ENCODE data around the gene LIPK.

DNA sequence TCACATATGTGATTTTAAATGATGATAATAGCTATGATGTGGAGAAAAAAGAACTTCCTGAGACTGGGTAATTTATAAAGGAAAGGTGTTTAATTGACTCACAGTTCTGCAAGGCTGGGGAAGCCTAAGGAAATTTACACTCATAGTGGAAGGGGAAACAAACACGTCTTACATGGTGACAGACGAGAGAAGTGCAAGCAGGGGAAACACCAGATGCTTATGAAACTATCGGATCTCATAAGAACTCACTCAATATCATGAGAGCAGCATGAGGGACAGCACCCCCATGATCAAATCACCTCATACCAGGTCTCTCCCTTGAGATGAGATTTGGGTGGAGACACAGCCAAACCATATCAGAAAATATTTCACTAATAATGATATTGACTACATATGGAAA lies 49.7 kb downstream of the LIPK start:
- TF ChIP-seq EZH2 (IDR thresholded peaks at IDR 0.05; ENCODE audit: borderline replicate concordance) (no peak), CTCF (IDR thresholded peaks at IDR 0.05; ENCODE audit: poor library complexity) (no peak), EZH2phosphoT487 (IDR thresholded peaks at IDR 0.05; ENCODE audit: low read depth, severe bottlenecking, unreplicated experiment) (no peak)
